GM19238 (cell line): ENCODE measurements around the gene HOXA5.

Source experiments
- DNase-seq: peaks from one replicate; pipeline ENCODE4 v3.0.0; 2011; ENCODE audit warnings: low spot score; ENCODE audit not compliant: insufficient read length

The HOXA5 gene

GRCh38 chr7:27143023-27143949 lies at the start of gene HOXA5:
HOXA5 (minus strand) TSS chr7:27143681; CDS start chr7:27143607, 74 bp downstream.
- DNase-seq = no peak

GRCh38 chr7:27192546-27193334 lies 49.3 kb upstream of the HOXA5 start:
- no peak for DNase-seq

- no peak for DNase-seq
Observed at GRCh38 chr7:27191833-27192545, 48.5 kb upstream of the HOXA5 start.

- DNase-seq = no peak
Observed at GRCh38 chr7:27191161-27191731, 47.8 kb upstream of the HOXA5 start.

- no peak for DNase-seq
Observed at GRCh38 chr7:27189997-27190748, 46.7 kb upstream of the HOXA5 start.

- DNase-seq = no peak
Observed at GRCh38 chr7:27189295-27189996, 46.0 kb upstream of the HOXA5 start.

GRCh38 chr7:27188386-27189294 lies 45.2 kb upstream of the HOXA5 start:
- DNase-seq = no peak

GRCh38 chr7:27187475-27188385 lies 44.2 kb upstream of the HOXA5 start:
- no peak for DNase-seq

- no peak for DNase-seq
Observed at GRCh38 chr7:27186668-27187474, 43.4 kb upstream of the HOXA5 start.

- no peak for DNase-seq
Observed at GRCh38 chr7:27185854-27186667, 42.6 kb upstream of the HOXA5 start.

GRCh38 chr7:27185013-27185853 lies 41.8 kb upstream of the HOXA5 start, which contains the start of gene HOXA11:
HOXA11 (minus strand) TSS chr7:27185232; CDS start chr7:27185144, 88 bp downstream.
- no peak for DNase-seq

GRCh38 chr7:27184337-27185012 lies 41.0 kb upstream of the HOXA5 start:
- DNase-seq = no peak

- no peak for DNase-seq
Observed at GRCh38 chr7:27183682-27184336, 40.3 kb upstream of the HOXA5 start.
